HG02973 (cell line): ENCODE data around the gene HMCES.
"Not testable (repeated sequence)": the region's sequence is repeated elsewhere in the genome, so short reads cannot be mapped to it uniquely, and the experiment has no call there.

ENCODE experiments used
- ATAC-seq: cut with Tn5 transposase; IDR thresholded peaks from one replicate; pipeline ENCODE4 v1.9.1; 2021; ENCODE audit warnings: moderate library complexity; ENCODE audit not compliant: unreplicated experiment

Gene HMCES

DNA sequence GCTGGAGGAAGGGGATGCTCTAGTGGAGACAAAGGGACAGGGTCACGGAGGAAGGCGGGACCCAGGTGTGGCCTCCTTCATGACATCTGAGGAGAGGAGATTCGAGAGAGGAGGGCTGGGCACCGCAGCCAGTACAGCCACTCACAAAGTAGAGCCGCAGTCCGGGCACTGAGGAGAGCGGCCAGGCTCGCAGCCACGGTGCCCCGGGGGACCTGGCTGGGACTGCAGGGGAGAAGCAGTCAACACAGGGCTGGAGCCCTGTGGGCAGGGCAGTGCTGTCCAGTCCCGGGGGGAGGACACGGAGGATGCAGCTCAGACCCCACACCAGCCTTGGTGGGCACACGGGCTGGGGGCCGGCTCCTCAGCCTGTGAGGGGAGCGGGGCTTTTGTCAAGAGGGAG, 40.3 kb downstream of the HMCES start:
- no peak for ATAC-seq

DNA sequence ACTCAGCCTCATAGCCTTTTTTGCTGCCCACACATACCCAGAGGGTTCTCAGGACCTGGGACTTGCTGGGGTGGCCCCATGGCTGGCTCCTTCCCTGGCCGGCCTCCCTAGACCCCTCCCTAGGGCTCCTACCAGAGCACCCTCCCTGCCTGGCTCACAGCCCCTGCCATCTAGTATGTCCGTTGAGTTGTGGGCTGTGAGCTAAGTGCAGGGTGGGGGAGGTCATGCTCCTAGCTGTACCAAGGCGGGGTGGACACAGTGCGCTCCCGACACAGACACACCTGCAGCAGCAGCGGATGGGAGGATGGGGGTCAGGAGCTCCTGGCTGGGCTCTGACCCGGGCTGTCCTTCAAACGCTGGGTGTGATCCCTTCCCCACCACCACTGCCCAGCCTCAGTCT, 41.6 kb downstream of the HMCES start:
- no peak for ATAC-seq

DNA sequence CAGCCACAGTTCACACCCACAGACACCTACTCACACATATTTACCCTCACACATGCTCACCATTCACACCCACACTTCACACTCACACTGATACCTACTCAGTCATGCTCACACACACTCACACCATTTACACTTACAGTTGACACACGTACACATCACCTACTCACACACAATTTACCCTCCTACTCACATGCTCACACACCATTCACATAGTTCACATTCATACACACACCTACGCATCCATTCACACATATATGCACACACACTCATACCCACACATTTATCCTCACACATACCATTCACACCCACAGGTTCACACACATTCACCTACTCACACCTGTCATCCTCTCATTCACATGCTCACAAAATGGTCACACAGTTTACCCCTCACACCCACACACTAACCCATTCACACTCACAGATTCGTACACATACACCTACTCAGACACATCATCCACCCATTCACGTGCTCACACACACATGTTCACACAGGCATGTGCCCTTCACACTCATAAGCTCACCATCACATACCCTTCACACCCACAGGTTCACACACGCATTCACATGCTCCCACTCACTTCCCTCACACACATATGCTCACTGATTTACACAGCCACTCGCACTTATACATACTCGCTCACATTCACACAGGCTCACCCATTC, 42.3 kb downstream of the HMCES start:
- ATAC-seq, result no peak

DNA sequence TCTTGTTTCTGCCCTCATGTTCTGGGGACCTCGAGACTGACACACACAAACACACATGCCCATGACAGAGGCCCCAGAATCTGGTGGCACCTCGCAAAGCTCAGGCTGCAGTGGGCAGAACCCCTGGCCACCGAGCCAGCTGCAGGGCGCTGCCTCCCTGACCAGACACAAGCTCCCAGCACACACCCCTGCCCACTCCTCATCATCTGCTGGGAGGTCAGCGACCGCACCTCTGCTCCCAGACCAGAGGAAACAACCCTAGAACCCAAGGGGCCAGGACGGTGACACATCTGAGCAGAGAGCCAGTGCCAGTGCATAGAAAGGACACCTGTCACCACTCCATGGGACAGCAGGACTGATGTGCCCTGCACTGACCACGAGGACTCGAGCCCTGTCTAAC, 43.2 kb downstream of the HMCES start:
- ATAC-seq, result no peak

DNA sequence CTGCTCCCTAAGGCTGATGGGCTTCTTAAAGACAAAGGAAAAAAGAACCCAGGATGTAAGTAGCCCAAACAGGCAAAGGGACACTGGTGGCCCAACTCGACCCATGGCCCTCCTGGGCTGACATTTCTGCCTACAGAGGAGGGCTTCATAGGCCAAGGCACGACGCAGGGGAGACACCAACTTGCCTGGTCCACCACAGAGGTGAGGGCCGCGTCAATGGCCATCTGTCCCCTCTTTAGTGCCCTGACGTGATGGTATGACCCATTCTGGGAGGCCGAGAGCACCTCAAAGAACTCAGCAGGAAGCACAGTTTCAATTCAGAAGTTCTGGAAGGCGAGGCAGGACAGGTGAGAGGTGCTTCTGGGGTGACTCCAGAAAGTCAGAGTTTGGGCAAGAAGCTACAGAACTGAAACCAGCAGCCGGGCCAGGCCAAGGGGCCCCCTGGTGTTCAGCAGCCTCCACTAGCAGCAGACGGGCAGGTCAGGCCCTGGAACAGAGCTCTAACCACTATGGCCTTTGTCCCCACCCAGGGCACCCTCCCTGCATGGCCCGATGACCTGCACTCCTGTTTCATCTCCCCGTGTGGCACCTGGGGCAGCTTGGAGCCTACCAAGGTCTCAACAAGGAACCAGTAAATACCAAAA, 45.1 kb downstream of the HMCES start:
- no peak for ATAC-seq

DNA sequence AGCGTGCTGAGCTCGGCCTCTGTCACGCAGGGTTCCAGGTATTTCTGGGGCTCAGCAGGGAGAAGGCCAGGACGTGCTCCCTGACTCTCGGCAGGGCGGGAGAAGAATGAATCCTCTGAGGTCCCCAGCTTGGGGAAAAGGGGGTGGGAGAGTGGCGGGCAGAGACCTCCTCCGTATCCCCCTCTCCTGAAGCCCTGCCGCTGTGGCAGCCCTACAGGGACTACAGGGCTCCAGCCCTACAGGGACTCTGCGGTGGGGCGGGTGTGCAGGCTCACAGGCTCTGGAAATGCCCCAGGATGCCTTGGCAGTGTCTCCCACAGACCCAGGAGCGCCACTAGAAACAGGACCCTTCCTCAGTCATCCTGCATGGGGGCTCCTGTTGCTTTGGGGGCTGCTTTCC, 46.2 kb downstream of the HMCES start:
- no peak for ATAC-seq

DNA sequence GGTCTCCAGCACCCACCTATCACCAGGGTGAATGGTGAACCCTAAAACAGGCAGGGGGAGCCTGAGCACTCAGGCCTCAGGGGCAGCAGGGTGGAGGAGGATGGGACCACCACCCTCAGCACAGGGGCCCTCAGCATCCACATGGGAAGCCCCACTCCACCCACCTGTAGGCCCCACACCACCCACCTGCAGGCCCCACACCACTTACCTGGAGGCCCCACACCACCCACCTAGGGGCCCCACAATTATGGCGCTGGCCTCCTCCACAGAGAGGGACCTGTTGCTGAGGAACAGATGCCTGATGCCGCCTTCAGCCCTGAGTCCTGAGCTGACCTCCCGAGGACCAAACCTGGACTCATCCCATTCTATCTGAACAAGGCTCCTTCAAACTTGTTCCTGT, 46.7 kb downstream of the HMCES start:
- ATAC-seq, result no peak

DNA sequence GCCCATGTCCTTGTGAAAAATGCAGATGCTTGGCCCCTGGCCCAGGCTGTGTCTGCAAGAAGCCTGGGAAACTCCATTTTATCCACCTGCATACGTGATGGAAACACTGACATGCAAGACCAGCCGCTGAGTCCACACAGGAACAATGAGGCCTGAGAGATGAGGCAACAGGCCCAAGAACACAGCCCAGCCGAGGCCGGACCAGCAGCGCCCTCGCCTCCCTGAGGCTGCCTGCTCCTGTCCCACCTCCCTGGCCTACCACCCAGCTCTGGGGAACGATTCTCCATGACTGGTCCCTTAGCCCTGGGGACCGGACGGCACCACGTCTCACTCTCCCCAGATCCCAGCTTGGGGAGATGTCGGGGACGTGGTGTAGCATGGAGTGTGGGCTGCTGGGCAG, 47.5 kb downstream of the HMCES start:
- no peak for ATAC-seq

DNA sequence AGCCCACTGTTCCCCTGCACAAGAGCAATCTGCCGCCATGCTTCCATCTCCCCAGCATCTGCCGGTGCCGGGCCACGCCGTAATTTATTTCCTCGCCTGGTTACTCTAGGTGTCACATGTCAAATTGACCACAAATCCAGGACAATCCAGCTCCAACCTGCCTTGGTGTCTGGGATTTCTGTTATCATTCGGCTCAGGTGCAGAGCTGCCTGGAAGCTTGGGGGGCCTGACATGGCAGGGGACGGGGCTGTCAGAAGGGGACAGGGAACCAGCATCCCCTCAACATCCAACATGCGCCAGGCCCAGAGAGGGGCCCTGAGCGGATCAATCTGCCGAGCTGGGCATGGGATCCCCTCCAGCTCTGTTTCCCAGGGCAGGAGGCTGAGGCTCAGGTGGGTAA, 47.9 kb downstream of the HMCES start:
- ATAC-seq, result no peak

DNA sequence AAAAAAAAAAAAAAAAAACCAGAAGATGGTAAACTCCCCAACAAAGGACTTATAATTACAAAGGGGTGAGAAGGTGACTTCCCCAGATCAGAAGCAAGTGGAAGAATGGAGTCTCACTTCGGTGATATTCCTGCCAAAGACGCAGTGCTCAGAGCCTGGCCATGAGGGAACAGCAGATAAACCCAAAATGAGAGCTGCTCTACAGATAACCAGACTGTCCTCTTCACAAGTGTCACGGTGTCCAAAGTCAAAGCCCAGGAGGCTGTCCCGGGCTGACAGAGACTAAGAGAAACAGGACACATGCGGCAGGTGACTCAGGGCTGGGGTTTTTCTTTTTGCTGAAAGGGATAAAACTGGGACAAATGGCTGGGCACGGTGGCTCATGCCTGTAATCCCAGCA, 48.8 kb downstream of the HMCES start:
- ATAC-seq, result no peak

DNA sequence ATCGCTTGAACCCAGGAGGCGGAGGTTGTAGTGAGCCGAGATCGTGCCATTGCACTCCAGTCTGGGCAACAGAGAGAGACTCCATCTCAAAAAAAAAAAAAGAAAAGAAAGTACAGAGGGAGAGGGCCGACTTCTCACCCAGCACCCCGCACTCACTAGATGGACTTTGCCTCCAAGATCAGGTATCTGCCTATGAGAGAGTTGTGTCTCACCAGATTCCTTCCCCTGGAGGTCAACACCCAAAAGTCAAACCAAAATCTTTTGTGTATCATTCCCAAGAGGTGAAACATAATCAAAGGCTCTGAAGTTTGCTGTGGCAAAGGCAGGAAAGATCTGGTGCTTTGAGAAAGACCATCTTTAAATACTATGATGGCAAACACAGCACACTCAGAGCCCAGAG, 51.2 kb downstream of the HMCES start:
- no peak for ATAC-seq

DNA sequence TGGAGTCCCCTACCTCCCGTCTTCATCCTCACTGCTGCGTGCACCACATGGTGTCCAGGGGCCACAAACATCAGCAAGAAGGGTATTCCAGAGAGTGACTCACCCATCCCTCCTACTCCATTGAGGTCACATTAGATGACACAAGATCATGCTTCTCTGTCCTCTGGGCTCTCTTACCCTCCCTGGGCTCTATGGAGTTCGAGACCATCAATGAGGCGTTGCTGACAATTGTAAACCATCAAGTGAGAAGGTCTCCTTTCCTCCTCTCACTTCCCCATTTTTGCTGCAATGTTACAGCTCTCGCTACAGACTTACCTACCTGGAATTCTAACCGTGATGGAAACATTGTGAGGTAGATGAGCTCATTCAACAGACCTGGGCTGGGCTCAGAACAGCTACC, 51.7 kb downstream of the HMCES start:
- no peak for ATAC-seq

DNA sequence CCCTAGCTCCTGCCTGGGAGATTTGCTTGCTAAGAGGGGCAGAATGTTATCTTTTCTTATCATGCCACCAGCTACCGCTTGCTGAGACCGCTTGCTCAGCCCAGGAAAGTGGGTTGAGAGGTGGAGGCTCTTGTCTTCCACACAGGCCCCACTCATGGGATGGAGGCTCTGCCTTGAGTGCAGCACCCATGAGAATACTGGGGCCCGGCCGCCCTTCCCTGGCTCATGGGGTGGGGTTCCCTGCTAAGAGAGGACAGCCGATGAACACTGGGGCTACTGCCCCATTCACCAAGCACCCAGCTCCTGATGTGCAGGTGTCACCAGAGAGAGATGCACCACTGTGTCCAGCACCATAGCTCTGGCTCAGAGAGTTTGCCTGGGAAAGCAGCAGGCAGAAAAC, 55.2 kb downstream of the HMCES start:
- ATAC-seq, result no peak

DNA sequence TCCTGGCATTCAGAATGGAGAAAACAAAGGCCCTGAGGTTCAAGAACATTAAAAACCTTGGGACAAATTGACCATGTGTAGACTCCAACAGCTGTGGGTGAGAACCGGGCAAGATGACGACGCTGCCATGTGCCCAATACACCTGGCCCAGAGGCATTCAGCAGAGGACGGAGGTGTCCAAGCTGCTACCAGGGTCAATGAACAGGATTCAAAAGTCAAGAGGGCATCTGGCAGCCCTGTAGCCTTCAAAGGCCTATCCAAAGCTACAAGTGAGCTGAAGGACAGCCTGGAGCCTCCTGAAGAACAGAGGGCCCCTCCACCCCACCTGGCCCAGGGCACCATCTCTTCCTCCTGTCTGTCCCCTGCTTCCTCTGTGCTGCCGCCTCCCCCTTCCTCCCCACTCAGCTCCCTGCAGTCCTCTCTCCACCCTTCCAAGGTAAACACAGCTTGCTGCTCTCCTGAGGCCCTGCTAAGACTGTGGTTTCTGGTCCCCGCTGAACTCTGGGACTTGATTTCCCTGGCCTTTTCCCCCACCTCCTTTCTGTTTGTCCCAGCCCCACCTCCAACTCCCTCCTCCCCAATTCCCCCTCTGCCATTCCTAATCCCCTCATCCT, 57.5 kb downstream of the HMCES start:
- ATAC-seq, result no peak

DNA sequence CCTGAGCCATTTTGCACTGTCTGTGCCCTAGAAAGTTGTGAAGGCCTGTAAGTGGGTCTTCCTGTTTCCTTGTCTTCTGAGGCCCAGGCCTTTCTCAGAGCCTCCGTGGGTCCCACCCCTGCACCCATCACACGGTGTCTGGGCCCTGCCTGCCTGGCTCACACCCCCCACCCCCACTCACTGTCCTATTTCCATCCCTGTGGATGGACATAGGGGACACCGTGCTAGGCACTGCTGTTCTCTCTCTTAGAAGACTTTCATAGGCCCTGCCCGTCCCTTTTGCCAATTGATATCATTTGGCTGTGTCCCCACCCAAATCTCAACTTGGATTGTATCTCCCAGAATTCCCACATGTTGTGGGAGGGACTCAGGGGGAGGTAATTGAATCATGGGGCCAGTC, 59.0 kb downstream of the HMCES start:
- ATAC-seq, result not testable (repeated sequence)

DNA sequence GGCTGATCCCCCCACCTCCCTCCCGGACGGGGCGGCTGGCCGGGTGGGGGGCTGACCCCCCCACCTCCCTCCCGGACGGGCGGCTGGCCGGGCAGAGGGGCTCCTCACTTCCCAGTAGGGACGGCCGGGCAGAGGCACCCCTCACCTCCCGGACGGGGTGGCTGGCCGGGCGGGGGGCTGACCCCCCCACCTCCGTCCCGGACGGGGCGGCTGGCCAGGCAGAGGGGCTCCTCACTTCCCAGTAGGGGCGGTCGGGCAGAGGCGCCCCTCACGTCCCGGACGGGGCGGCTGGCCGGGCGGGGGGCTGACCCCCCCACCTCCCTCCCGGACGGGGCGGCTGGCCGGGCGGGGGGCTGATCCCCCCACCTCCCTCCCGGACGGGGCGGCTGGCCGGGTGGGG, 60.5 kb downstream of the HMCES start:
- not testable (repeated sequence) for ATAC-seq

DNA sequence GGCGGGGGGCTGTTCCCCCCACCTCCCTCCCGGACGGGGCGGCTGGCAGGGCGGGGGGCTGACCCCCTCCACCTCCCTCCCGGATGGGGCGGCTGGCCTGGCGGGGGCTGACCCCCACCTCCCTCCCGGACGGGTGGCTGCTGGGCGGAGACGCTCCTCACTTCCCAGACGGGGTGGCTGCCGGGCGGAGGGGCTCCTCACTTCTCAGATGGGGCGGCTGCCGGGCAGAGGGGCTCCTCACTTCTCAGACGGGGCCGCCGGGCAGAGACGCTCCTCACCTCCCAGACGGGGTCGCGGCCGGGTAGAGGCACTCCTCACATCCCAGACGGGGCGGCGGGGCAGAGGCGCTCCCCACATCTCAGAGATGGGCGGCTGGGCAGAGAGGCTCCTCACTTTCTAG, 61.2 kb downstream of the HMCES start:
- ATAC-seq, result not testable (repeated sequence)

DNA sequence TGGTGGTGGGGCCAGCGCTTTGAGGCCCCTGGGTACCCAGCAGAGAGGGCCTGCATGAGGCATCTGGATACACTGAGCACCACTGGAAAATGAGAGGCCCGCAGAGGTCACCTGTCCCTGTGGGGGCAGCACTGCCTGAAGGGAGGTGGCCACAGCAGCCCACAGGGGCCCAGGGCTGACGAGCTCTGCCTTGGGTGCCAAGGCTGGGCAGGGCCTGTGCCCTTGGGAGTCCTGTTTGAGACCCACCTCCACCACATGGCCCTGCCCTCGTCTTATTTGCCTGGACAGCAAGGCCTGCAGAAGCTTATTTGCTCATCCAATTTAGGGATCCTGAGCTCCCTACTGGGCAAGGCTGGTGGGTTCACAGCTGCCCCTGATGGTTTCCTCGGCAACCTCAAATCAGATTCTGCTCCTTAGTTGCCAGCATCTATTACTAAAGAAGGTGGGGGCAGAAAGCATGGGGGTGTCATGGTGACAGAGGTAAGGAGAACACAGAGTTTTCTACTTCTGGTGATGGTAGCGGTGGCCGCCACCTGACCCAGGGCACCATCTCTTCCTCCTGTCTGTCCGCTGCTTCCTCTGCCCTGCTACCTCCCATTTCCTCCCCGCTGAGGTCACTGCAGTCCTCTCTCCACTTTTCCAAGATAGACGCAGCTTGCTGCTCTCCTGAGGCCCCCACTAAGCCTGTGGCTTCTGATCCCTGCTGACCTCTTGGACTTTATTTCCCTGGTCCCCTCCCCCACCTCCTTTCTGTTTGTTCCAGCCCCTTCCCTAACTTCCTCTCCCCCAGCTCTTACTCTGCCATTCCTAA, 62.9 kb downstream of the HMCES start:
- ATAC-seq, result no peak

DNA sequence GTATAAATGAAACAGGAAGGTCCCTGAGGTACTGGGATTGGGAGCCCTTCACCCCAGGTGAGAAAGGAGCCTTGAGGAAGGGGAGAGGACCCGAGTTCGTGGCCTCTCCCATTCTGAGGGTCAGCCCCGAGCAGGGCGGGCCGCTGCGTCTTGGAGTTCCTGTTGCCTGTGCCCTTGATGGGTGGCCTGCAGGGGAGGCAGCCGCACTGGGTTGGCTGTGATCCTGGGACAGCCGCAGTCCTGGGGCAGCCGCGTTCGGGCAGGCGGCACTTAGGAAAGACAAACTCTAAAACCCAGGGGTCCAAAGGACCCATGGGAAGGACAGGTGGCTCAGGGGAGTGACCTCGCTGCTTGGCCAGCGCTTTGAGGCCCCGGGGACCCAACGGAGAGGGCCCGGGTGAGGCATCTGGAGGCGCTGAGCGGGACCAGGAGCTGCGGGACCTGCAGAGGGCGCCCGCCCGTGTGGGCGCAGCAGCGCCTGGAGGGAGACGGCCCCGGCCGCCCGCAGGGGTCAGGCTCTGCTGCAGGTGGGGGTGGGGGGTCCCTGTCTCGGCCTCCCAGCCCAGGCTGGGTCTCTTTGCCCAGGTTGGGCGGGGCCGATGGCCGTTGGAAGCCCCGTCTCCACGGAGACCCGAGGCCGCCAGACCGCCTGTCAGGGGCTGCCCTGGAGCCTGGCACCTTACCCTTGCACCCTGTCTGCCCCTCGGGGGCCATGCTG, 65.1 kb downstream of the HMCES start:
- ATAC-seq, result no peak

DNA sequence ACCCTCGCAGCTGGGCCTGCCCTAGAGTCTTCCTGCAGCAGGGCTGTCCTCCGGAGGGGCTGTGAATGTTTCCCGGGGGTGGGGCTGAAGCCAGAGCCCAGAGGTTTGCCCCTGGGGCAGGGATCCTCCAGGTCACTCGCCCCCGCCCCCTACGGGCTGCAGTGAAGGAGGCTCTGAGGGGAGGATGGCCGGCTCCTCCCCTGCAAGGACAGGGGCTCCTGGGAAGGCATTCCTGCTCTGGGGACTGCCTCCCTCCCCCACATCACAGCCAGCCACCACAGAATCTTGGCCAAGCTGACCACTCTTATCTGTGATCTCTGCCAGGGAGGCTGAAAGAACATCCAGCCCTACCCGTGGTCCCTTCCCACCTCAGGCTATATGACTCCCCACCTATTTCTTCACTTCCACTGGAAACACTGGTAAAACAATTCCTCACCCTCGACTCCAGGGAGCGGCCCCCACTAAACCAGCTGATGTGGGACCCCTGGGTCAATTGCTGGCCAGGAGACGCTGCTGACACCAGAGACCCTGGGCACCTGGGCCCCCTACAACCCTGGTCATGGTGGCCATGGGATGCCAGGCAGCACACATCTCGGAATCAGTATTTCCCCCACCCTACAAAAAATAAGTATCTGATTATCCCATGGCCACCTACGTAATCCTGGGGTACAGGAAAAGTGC, 66.0 kb downstream of the HMCES start:
- no peak for ATAC-seq

DNA sequence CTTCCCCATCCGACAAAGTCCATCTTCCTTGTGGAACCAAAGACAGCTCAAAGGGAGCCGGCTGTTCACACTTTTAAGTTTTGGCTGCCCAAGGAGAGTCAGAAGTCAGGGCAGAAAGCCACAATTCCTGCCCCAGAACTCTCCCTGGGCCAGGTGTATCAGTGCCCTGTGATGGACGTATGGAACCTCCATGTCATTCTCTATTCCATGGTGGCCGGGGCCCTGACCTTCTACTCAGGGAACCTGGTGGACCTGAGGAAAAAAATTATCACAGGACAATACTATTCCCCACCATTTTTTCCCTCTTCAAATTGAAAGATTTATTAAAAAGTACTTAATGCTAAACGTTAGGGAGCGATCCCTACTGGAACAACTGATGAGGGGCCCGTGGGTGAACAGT, 66.6 kb downstream of the HMCES start:
- no peak for ATAC-seq
